Fibroblast of pulmonary artery (primary cell): ENCODE measurements around the gene LEF1.

Experiments
- DNase-seq: peaks from one replicate; pipeline ENCODE4 v3.0.0-alpha.2; 2010; ENCODE audit warnings: low read depth
- H3K4me3 ChIP-seq: replicated peaks from 2 replicates; pipeline ENCODE4 v1.5.1; 2011; ENCODE audit warnings: low read depth, mild to moderate bottlenecking, control low read depth, low read length, moderate library complexity
- CTCF ChIP-seq: IDR thresholded peaks from 2 replicates; pipeline ENCODE4 v1.5.1; 2011; ENCODE audit warnings: mild to moderate bottlenecking, control low read depth, low read length, inconsistent platforms; ENCODE audit errors: missing control alignments

The LEF1 gene

GRCh38 chr4:108008721-108009120, 160.0 kb downstream of the LEF1 start:
- TF ChIP-seq CTCF = no peak
- DNase-seq = peak; percentile 27
- no peak overlapping the region for H3K4me3 ChIP-seq

- no peak overlapping the region for H3K4me3 ChIP-seq
- no peak for DNase-seq
- no peak for TF ChIP-seq CTCF
Measured at GRCh38 chr4:108007984-108008383, 160.7 kb downstream of the LEF1 start.

- TF ChIP-seq CTCF = no peak
- no peak overlapping the region for H3K4me3 ChIP-seq
- no peak for DNase-seq
Measured at GRCh38 chr4:108006361-108006760, 162.4 kb downstream of the LEF1 start.

GRCh38 chr4:108005807-108006206, 162.9 kb downstream of the LEF1 start:
- no peak for TF ChIP-seq CTCF

GRCh38 chr4:108004646-108005045, 164.1 kb downstream of the LEF1 start:
- H3K4me3 ChIP-seq = no peak overlapping the region
- no peak for DNase-seq
- TF ChIP-seq CTCF = no peak

More at GRCh38 chr4:108005807-108006206, 162.9 kb downstream of the LEF1 start:
- no peak overlapping the region for H3K4me3 ChIP-seq
- DNase-seq = no peak

- no peak for DNase-seq
- no peak for TF ChIP-seq CTCF
- H3K4me3 ChIP-seq = no peak overlapping the region
Measured at GRCh38 chr4:108003982-108004515, 164.7 kb downstream of the LEF1 start.

GRCh38 chr4:108001540-108002135, 167.1 kb downstream of the LEF1 start:
- peak; percentile 24 for DNase-seq
- TF ChIP-seq CTCF = no peak
- H3K4me3 ChIP-seq = no peak overlapping the region
